GM10847 (cell line): ENCODE data around the gene PDE1C.

Experiments
- POLR2A ChIP-seq: IDR thresholded peaks from 2 replicates; pipeline ENCODE4 v1.6.1; 2011; ENCODE audit not compliant: insufficient read length; ENCODE audit errors: extremely low read depth

PDE1C gene

GRCh38 chr7:31991846-31992245 lies 78.4 kb downstream of the PDE1C start:
- TF ChIP-seq POLR2A = no peak

GRCh38 chr7:31991406-31991805 lies 78.8 kb downstream of the PDE1C start:
- TF ChIP-seq POLR2A = no peak

GRCh38 chr7:31986878-31987518 lies 83.2 kb downstream of the PDE1C start:
- TF ChIP-seq POLR2A = no peak

- TF ChIP-seq POLR2A = no peak
Measured at GRCh38 chr7:31982962-31983361, 87.2 kb downstream of the PDE1C start.

- TF ChIP-seq POLR2A = no peak
Measured at GRCh38 chr7:31981874-31982390, 88.3 kb downstream of the PDE1C start.

GRCh38 chr7:31979690-31980330 lies 90.4 kb downstream of the PDE1C start:
- no peak for TF ChIP-seq POLR2A

GRCh38 chr7:31975546-31975945 lies 94.7 kb downstream of the PDE1C start:
- TF ChIP-seq POLR2A = no peak

GRCh38 chr7:31974351-31974750 lies 95.9 kb downstream of the PDE1C start:
- TF ChIP-seq POLR2A = no peak

GRCh38 chr7:31971049-31971667 lies 99.0 kb downstream of the PDE1C start:
- no peak for TF ChIP-seq POLR2A

GRCh38 chr7:31970501-31970900 lies 99.7 kb downstream of the PDE1C start:
- TF ChIP-seq POLR2A = no peak

- TF ChIP-seq POLR2A = no peak
Measured at GRCh38 chr7:31963569-31964175, 106.5 kb downstream of the PDE1C start.

GRCh38 chr7:31962246-31962645 lies 108.0 kb downstream of the PDE1C start:
- no peak for TF ChIP-seq POLR2A

- TF ChIP-seq POLR2A = no peak
Measured at GRCh38 chr7:31958226-31958625, 112.0 kb downstream of the PDE1C start.

GRCh38 chr7:31957756-31958155 lies 112.5 kb downstream of the PDE1C start:
- TF ChIP-seq POLR2A = no peak

GRCh38 chr7:31957090-31957720 lies 113.0 kb downstream of the PDE1C start:
- no peak for TF ChIP-seq POLR2A
